H9 (cell line): ENCODE data around the gene TRMT44. TPM values are rescaled to one million over a fixed set of nuclear protein-coding genes. Genes with fewer than 3 reads are reported as not detected.

Source experiments
- DNase-seq: peaks from one replicate; pipeline ENCODE4 v3.0.0-alpha.2; 2017
- H2AFZ ChIP-seq: one replicate; pipeline ENCODE4 v1.6.1; 2013; ENCODE audit warnings: mild to moderate bottlenecking, low read length, control low read depth, moderate library complexity
- H2AK5ac ChIP-seq: 2 replicates; pipeline ENCODE4 v1.6.1; 2013; ENCODE audit warnings: low read length, control low read depth, mixed read lengths; ENCODE audit not compliant: insufficient read length
- H2BK120ac ChIP-seq: one replicate; pipeline ENCODE4 v1.6.1; 2013; ENCODE audit warnings: low read depth, mild to moderate bottlenecking, low read length, control low read depth, inconsistent platforms; ENCODE audit not compliant: poor library complexity, severe bottlenecking
- H2BK12ac ChIP-seq: 2 replicates; pipeline ENCODE4 v1.6.1; 2013; ENCODE audit warnings: low read length, control low read depth, mixed read lengths, low read depth; ENCODE audit not compliant: insufficient read length
- H2BK15ac ChIP-seq: 2 replicates; pipeline ENCODE4 v1.6.1; 2013; ENCODE audit warnings: low read depth, low read length, control low read depth
- H2BK20ac ChIP-seq: one replicate; pipeline ENCODE4 v1.6.1; 2013; ENCODE audit warnings: low read depth, mild to moderate bottlenecking, low read length, control low read depth, inconsistent platforms; ENCODE audit not compliant: poor library complexity, severe bottlenecking
- H2BK5ac ChIP-seq: 2 replicates; pipeline ENCODE4 v1.6.1; 2013; ENCODE audit warnings: low read length, control low read depth, mixed read lengths; ENCODE audit not compliant: insufficient read length
- H3K14ac ChIP-seq: 2 replicates; pipeline ENCODE4 v1.6.1; 2013; ENCODE audit warnings: low read length, control low read depth; ENCODE audit not compliant: insufficient read depth
- H3K18ac ChIP-seq: 2 replicates; pipeline ENCODE4 v1.6.1; 2013; ENCODE audit warnings: low read depth, mild to moderate bottlenecking, mixed read lengths, low read length, control low read depth; ENCODE audit not compliant: insufficient read length
- H3K23ac ChIP-seq: 2 replicates; pipeline ENCODE4 v1.6.1; 2013; ENCODE audit warnings: low read length, control low read depth, mixed read lengths, low read depth; ENCODE audit not compliant: insufficient read length
- H3K23me2 ChIP-seq: 2 replicates; pipeline ENCODE4 v1.6.1; 2013; ENCODE audit warnings: low read depth, mild to moderate bottlenecking, mixed read lengths, low read length, control low read depth; ENCODE audit not compliant: insufficient read length, poor library complexity, severe bottlenecking
- H3K27ac ChIP-seq: 2 replicates; pipeline ENCODE4 v1.5.1; 2013; ENCODE audit warnings: low read length, control low read depth, mixed read lengths, low read depth; ENCODE audit not compliant: insufficient read length
- H3K27me3 ChIP-seq: 2 replicates; pipeline ENCODE4 v1.6.1; 2013; ENCODE audit warnings: low read length, control low read depth, inconsistent platforms; ENCODE audit not compliant: insufficient read depth
- H3K4ac ChIP-seq: 2 replicates; pipeline ENCODE4 v1.6.1; 2013; ENCODE audit warnings: low read depth, mild to moderate bottlenecking, control low read depth, inconsistent platforms, low read length, moderate library complexity
- H3K4me1 ChIP-seq: 2 replicates; pipeline ENCODE4 v1.6.1; 2013; ENCODE audit warnings: low read length, control low read depth, inconsistent platforms; ENCODE audit not compliant: insufficient read depth
- H3K4me2 ChIP-seq: 2 replicates; pipeline ENCODE4 v1.6.1; 2013; ENCODE audit warnings: low read length, control low read depth, mixed read lengths; ENCODE audit not compliant: insufficient read length, insufficient read depth
- H3K56ac ChIP-seq: 2 replicates; pipeline ENCODE4 v1.6.1; 2013; ENCODE audit warnings: low read depth, mild to moderate bottlenecking, mixed read lengths, low read length, control low read depth; ENCODE audit not compliant: insufficient read length
- H3K79me1 ChIP-seq: 2 replicates; pipeline ENCODE4 v1.6.1; 2013; ENCODE audit warnings: low read depth, mild to moderate bottlenecking, moderate library complexity, low read length, control low read depth, inconsistent platforms; ENCODE audit not compliant: insufficient read depth, poor library complexity, severe bottlenecking
- H3K79me2 ChIP-seq: 2 replicates; pipeline ENCODE4 v1.6.1; 2013; ENCODE audit warnings: low read length, control low read depth, inconsistent platforms; ENCODE audit not compliant: insufficient read depth
- H3K9ac ChIP-seq: 2 replicates; pipeline ENCODE4 v1.6.1; 2013; ENCODE audit warnings: low read length, control low read depth, mixed read lengths; ENCODE audit not compliant: insufficient read length; ENCODE audit errors: extremely low read depth
- H3K9me3 ChIP-seq: one replicate; pipeline ENCODE4 v1.6.1; 2013; ENCODE audit warnings: low read depth, low read length, inconsistent platforms; ENCODE audit not compliant: control insufficient read depth
- H3T11ph ChIP-seq: one replicate; pipeline ENCODE4 v1.6.1; 2013; ENCODE audit warnings: mild to moderate bottlenecking, low read length, control low read depth, inconsistent platforms
- H4K20me1 ChIP-seq: one replicate; pipeline ENCODE4 v1.6.1; 2013; ENCODE audit not compliant: control insufficient read depth, insufficient read length, insufficient read depth
- H4K5ac ChIP-seq: 2 replicates; pipeline ENCODE4 v1.6.1; 2013; ENCODE audit warnings: low read depth, mild to moderate bottlenecking, mixed read lengths, low read length, control low read depth; ENCODE audit not compliant: insufficient read length
- H4K8ac ChIP-seq: replicated peaks from 2 replicates; pipeline ENCODE4 v1.6.1; 2013; ENCODE audit warnings: low read length, control low read depth, mixed read lengths, low read depth; ENCODE audit not compliant: insufficient read length
- H4K91ac ChIP-seq: 2 replicates; pipeline ENCODE4 v1.6.1; 2013; ENCODE audit warnings: low read depth, mild to moderate bottlenecking, moderate library complexity, mixed read lengths, low read length, control low read depth; ENCODE audit not compliant: insufficient read length
- H3K27ac Mint-ChIP-seq, 3 experiments: 2 replicates in 2 of 3; 3 replicates in 1 of 3; pipeline ENCODE4 v1.8.0; 2020 to 2021; ENCODE audit warnings: mixed read lengths in 3 of 3, mild to moderate bottlenecking in 1 of 3, moderate library complexity in 1 of 3
- H3K27me3 Mint-ChIP-seq: 2 replicates; pipeline ENCODE4 v1.8.0; 2021; ENCODE audit warnings: low read depth, mild to moderate bottlenecking, moderate library complexity, mixed read lengths
- H3K36me3 Mint-ChIP-seq, 3 experiments: 2 replicates in 2 of 3; 3 replicates in 1 of 3; pipeline ENCODE4 v1.8.0; 2020 to 2021; ENCODE audit warnings: low read depth in 3 of 3, mixed read lengths in 3 of 3; ENCODE audit not compliant: insufficient read depth in 1 of 3
- H3K4me1 Mint-ChIP-seq, 2 experiments: 2 replicates each; pipeline ENCODE4 v1.8.0; 2020; ENCODE audit warnings: mixed read lengths in 2 of 2
- H3K4me3 Mint-ChIP-seq, 2 experiments: 2 replicates in 1 of 2; 3 replicates in 1 of 2; pipeline ENCODE4 v1.8.0; 2020 to 2021; ENCODE audit warnings: mild to moderate bottlenecking in 2 of 2, mixed read lengths in 2 of 2, moderate library complexity in 1 of 2
- H3K9me3 Mint-ChIP-seq, 2 experiments: 2 replicates in 1 of 2; 3 replicates in 1 of 2; pipeline ENCODE4 v1.8.0; 2020; ENCODE audit warnings: mild to moderate bottlenecking in 2 of 2, mixed read lengths in 2 of 2, moderate library complexity in 1 of 2
- WGBS: extraction: QIAGEN DNeasy Blood & Tissue Kit; methylation state at CpG from one replicate; pipeline ENCODE4 v1.1.7; 2013; ENCODE audit warnings: missing lambda C conversion rate, low lambda C conversion rate, mixed read lengths; ENCODE audit not compliant: insufficient read length; ENCODE audit errors: extremely low coverage; 5-methylcytosine and 5-hydroxymethylcytosine counted together
- total RNA-seq: library from RNA; stranded (reverse); gene quantifications from 2 replicates; pipeline ENCODE4 v1.2.1, GENCODE V29; 2021
- TF ChIP-seq, protein P1 (sequence below): fragments of 200-600 bp; sonication (generic); conservative IDR thresholded peaks from 3 replicates; pipeline ENCODE4 v1.8.0; 2021; ENCODE audit warnings: antibody characterized with exemption, mild to moderate bottlenecking

TRMT44 gene
- total RNA-seq, 1 experiment from 2014 or later, result 22.8 TPM

DNA sequence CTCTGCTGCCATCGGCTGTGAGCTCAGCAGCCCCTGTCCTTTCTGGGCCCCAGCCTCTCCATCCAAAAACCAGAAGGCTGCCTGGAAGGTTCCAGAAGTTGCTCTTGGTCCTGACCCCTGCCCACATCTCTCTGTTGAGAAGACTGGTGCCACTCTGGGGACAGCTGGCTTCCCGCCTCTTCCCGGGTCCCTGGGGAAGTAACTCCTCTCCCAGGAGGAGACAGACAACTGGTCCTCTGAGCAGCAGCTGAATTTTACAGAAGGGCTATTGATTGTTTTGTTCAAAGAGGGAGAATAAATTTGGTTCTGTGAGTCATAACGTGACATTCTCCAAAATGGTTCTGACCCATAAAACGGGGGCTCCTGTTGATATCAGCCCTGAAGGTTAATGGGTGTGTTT is 61.2 kb downstream of the TRMT44 start:
- Histone ChIP-seq H3T11ph (no peak overlapping the region), H3K79me2 (no peaks in the 10 kb centered on the region), H3K4me2 (no peak overlapping the region), H3K56ac (no peak overlapping the region), H4K20me1 (no peaks in the 10 kb centered on the region), H4K5ac (no peak overlapping the region), H4K91ac (no peak overlapping the region), H2BK15ac (no peak overlapping the region), H2BK120ac (no peak overlapping the region), H2BK12ac (no peak overlapping the region), H3K4me1 (no peaks in the 10 kb centered on the region; the same call in 1 of the 2 replicates), H3K27me3 (no peaks in the 10 kb centered on the region), H3K27ac (no peak overlapping the region), H3K9me3 (no peaks in the 10 kb centered on the region), H2BK5ac (no peak overlapping the region), H4K8ac (no peak overlapping the region), H2BK20ac (no peak overlapping the region), H3K23me2 (no peaks in the 10 kb centered on the region), H2AK5ac (no peak overlapping the region), H3K4ac (no peak overlapping the region), H3K18ac (no peak overlapping the region), H3K79me1 (no peaks in the 10 kb centered on the region), H3K9ac (no peak overlapping the region), H3K14ac (no peak overlapping the region), H3K23ac (no peak overlapping the region), H2AFZ (no peak overlapping the region)
- no peak overlapping the region for H3K4me3 Mint-ChIP-seq
- peaks cover 4 to 25% (median 11%) of the 10 kb centered on the region in 3 experiments; a peak in 6 of 7 replicates for H3K36me3 Mint-ChIP-seq
- H3K27ac Mint-ChIP-seq, result peak overlapping the region in 1 of 3 experiments; percentile 62; a peak in 1 of 7 replicates
- no CpG with 5 or more reads among the region's 5 CpGs for WGBS
- H3K4me1 Mint-ChIP-seq, result peaks cover 25 to 26% of the 10 kb centered on the region in 2 experiments
- H3K27me3 Mint-ChIP-seq, result peaks cover 2% of the 10 kb centered on the region; the same call in 1 of the 2 replicates
- no peak for DNase-seq
- H3K9me3 Mint-ChIP-seq, result peaks cover 10 to 14% of the 10 kb centered on the region in 2 experiments
- TF ChIP-seq, protein P1, sequence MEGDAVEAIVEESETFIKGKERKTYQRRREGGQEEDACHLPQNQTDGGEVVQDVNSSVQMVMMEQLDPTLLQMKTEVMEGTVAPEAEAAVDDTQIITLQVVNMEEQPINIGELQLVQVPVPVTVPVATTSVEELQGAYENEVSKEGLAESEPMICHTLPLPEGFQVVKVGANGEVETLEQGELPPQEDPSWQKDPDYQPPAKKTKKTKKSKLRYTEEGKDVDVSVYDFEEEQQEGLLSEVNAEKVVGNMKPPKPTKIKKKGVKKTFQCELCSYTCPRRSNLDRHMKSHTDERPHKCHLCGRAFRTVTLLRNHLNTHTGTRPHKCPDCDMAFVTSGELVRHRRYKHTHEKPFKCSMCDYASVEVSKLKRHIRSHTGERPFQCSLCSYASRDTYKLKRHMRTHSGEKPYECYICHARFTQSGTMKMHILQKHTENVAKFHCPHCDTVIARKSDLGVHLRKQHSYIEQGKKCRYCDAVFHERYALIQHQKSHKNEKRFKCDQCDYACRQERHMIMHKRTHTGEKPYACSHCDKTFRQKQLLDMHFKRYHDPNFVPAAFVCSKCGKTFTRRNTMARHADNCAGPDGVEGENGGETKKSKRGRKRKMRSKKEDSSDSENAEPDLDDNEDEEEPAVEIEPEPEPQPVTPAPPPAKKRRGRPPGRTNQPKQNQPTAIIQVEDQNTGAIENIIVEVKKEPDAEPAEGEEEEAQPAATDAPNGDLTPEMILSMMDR, result no peak
